K562 (cell line): Measurements from ENCODE around the gene SPATA31C1. TPM values are rescaled to one million over a fixed set of nuclear protein-coding genes. Genes with fewer than 3 reads are reported as not detected.

Experiments
- ATAC-seq: fragments of 200-7000 bp; cut with Tn5 transposase; 3 replicates; pipeline ENCODE4 v1.9.1; 2020; ENCODE audit warnings: moderate library complexity
- BruUV-seq: library from RNA; stranded (reverse); fragments of 400-500 nt; replicated peaks from 2 replicates; lab custom pipeline; 2021; lab: Mats Ljungman, UMichigan
- CTCF ChIA-PET: fragments of 300-600 bp; formaldehyde crosslinking; extraction: SDS; loops from one replicate; lab custom pipeline; 2021; ENCODE audit warnings: low intra/inter-chr PET ratio; lab: Yijun Ruan, JAX
- POLR2A ChIA-PET: fragments of 300-600, 350-650 bp; sonication (Branson Sonifier 250); formaldehyde crosslinking; extraction: SDS; loops from one replicate; lab custom pipeline; 2021; ENCODE audit warnings: antibody characterized with exemption, inconsistent platforms; lab: Yijun Ruan, JAX
- DNase-seq, 4 experiments: peaks; one replicate each; pipeline versions ENCODE4 v3.0.0 to v3.0.0-alpha.2; 2011 to 2018; ENCODE audit warnings: low spot score in 3 of 4, mixed read lengths in 3 of 4; ENCODE audit errors: extremely low read depth in 1 of 4
- FAIRE-seq: peaks from 2 replicates; lab custom pipeline; 2011; peaks lifted over from hg19 to GRCh38; lab: Jason Lieb, UNC
- H2AFZ ChIP-seq: 2 replicates; pipeline ENCODE4 v1.6.0; 2011; ENCODE audit warnings: low read depth, low read length, control low read depth, inconsistent platforms
- H3K27ac ChIP-seq: fragments of 200-600 bp; 3 replicates; pipeline ENCODE4 v1.8.0; 2011; ENCODE audit warnings: low read depth, mild to moderate bottlenecking, control low read depth, inconsistent platforms, low read length, moderate library complexity, mixed read lengths; ENCODE audit errors: extremely low read depth
- H3K27me3 ChIP-seq, 2 experiments: fragments of 300-600 bp in 1 of 2; 2 replicates in 1 of 2; 3 replicates in 1 of 2; pipeline versions ENCODE4 v1.6.0 to v1.8.0; 2011; ENCODE audit warnings: inconsistent platforms in 2 of 2, low read length in 2 of 2, mild to moderate bottlenecking in 1 of 2, mixed read lengths in 1 of 2, moderate library complexity in 1 of 2; ENCODE audit not compliant: control insufficient read depth in 2 of 2, insufficient read depth in 2 of 2
- H3K36me3 ChIP-seq: fragments of 300-600 bp; 3 replicates; pipeline ENCODE4 v1.8.0; 2011; ENCODE audit warnings: mild to moderate bottlenecking, low read length, inconsistent platforms; ENCODE audit not compliant: control insufficient read depth, insufficient read depth
- H3K4me1 ChIP-seq, 2 experiments: fragments of 200-600 bp in 1 of 2; replicated peaks in 1 of 2; 2 replicates in 1 of 2; 3 replicates in 1 of 2; pipeline versions ENCODE4 v1.5.1 to v1.8.0; 2011; ENCODE audit warnings: inconsistent platforms in 2 of 2, low read length in 2 of 2, mild to moderate bottlenecking in 1 of 2, mixed read lengths in 1 of 2, moderate library complexity in 1 of 2; ENCODE audit not compliant: control insufficient read depth in 2 of 2, insufficient read depth in 2 of 2
- H3K4me2 ChIP-seq: 2 replicates; pipeline ENCODE4 v1.6.1; 2011; ENCODE audit warnings: low read length, control low read depth, inconsistent platforms, mixed read lengths; ENCODE audit not compliant: insufficient read depth
- H3K4me3 ChIP-seq: fragments of 200-600 bp; sonication (generic), shearing (Covaris generic); 2 replicates; pipeline ENCODE4 v1.5.1; 2016; ENCODE audit warnings: control low read depth, inconsistent platforms
- H3K79me2 ChIP-seq: fragments of 200-600 bp; 3 replicates; pipeline ENCODE4 v1.8.0; 2011; ENCODE audit warnings: low read length, inconsistent platforms; ENCODE audit not compliant: control insufficient read depth, insufficient read depth
- H3K9ac ChIP-seq, 2 experiments: 2 replicates each; pipeline versions ENCODE4 v1.6.0 to v1.6.1; 2011; ENCODE audit warnings: low read depth in 2 of 2, low read length in 2 of 2, control low read depth in 1 of 2, inconsistent platforms in 1 of 2, mild to moderate bottlenecking in 1 of 2, mixed read lengths in 1 of 2; ENCODE audit not compliant: insufficient read depth in 1 of 2
- H3K9me1 ChIP-seq: one replicate; pipeline ENCODE4 v1.6.0; 2011; ENCODE audit warnings: inconsistent platforms, mild to moderate bottlenecking, low read length, moderate library complexity; ENCODE audit not compliant: control insufficient read depth, insufficient read depth
- H3K9me3 ChIP-seq: replicated peaks from 2 replicates; pipeline ENCODE4 v1.5.1; 2011; ENCODE audit warnings: low read depth, low read length, inconsistent platforms; ENCODE audit not compliant: control insufficient read depth, insufficient read depth
- H4K20me1 ChIP-seq: replicated peaks from 2 replicates; pipeline ENCODE4 v1.6.1; 2011; ENCODE audit warnings: low read length, inconsistent platforms, mixed read lengths; ENCODE audit not compliant: control insufficient read depth, insufficient read depth
- CBFB ChIP-seq: sonication (generic); formaldehyde crosslinking; IDR thresholded peaks from 2 replicates; pipeline ENCODE4 v1.4.0; 2020; ENCODE audit warnings: mild to moderate bottlenecking, missing genetic modification reagents
- CC2D1A ChIP-seq: fragments of 450-650 bp; IDR thresholded peaks from 2 replicates; pipeline ENCODE4 v1.6.1; 2017; ENCODE audit warnings: mild to moderate bottlenecking
- CHD4 ChIP-seq: fragments of 200-600 bp; sonication (generic); IDR thresholded peaks from 3 replicates; pipeline ENCODE4 v1.6.1; 2012; ENCODE audit warnings: low read depth, mild to moderate bottlenecking, mixed read lengths, low read length, inconsistent platforms; ENCODE audit not compliant: insufficient read depth, insufficient replicate concordance, poor library complexity, severe bottlenecking
- EWSR1 ChIP-seq: fragments of 450-650 bp; IDR thresholded peaks from 2 replicates; pipeline ENCODE4 v1.6.1; 2018; ENCODE audit warnings: borderline replicate concordance, mild to moderate bottlenecking, low read depth, moderate library complexity; ENCODE audit not compliant: partially characterized antibody
- SMC3 ChIP-seq: conservative IDR thresholded peaks from 2 replicates; pipeline ENCODE4 v1.6.1; 2011; ENCODE audit warnings: low read depth, low read length, improper control_type of control experiment; ENCODE audit not compliant: insufficient read depth
- ZNF3 ChIP-seq: fragments of 250-450 bp; sonication (Bioruptor Pico); IDR thresholded peaks from 2 replicates; pipeline ENCODE4 v1.5.0; 2021; ENCODE audit warnings: mild to moderate bottlenecking, moderate library complexity
- in situ Hi-C: fragments of 300-500 bp; cut with MboI; formaldehyde crosslinking; loops from 4 replicates; pipeline ENCODE4 v1.15.0; 2018; ENCODE audit warnings: inconsistent platforms, mixed read lengths
- intact Hi-C: fragments of 100-400 bp; cut with micrococcal nuclease; formaldehyde crosslinking; loops from 2 replicates; pipeline ENCODE4 v1.14.2; 2022
- polyA plus RNA-seq, 8 experiments: library from polyadenylated mRNA; depleted of rRNA in 4 of 8; stranded (reverse) in 5 of 8; unstranded in 3 of 8; fragments of >200 nt; fragmentation: Nextera tagmentation in 2 of 8; fragmentation: Illumina TruSeq in 1 of 8; extraction: Ambion mirVana in 2 of 8; extraction: Trizol in 1 of 8; gene quantifications; 2 replicates each; pipeline versions ENCODE4 v1.2.1 to v1.2.3, GENCODE V29; 2011 to 2014; ENCODE audit warnings: inconsistent platforms in 1 of 8, missing spikeins in 1 of 8
- total RNA-seq, 7 experiments: library from RNA; depleted of rRNA in 6 of 7; stranded (reverse); fragments of >200 nt in 6 of 7; fragmentation: Illumina TruSeq in 2 of 7; extraction: Trizol in 2 of 7; gene quantifications; 2 replicates each; pipeline versions ENCODE4 v1.2.1 to v1.2.3, GENCODE V29; 2011 to 2021; ENCODE audit warnings: low replicate concordance in 1 of 7

Gene SPATA31C1
- total and polyA plus RNA-seq, 9 of the 15 experiments (the other 6 are each of a cell fraction or from before 2014, with no cell fraction given), result 0.03 to 0.15 (median 0.05) TPM; not detected in 3

DNA sequence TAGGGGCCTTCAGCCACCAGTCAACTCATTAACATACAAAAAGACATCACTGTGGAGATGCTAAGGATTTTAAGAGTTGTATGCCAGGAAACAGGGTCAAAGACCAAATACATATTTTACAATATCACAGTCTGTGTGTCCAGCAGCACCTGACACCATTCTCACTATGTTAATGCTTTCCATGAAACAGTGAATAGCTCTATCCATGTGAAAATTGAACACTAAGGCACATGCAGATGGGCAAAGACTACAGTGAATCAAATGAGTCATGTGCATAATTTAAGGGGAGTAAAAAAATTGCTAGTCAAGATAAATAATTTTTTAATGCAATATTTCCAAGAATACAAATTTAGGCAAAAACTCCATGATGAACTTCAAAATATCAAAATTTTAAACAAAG is 42.7 kb upstream of the SPATA31C1 start:
- no peaks in the 10 kb centered on the region for H3K79me2 ChIP-seq
- CTCF ChIA-PET, result no interaction called here
- H3K9me3 ChIP-seq, result no peaks in the 10 kb centered on the region
- DNase-seq (no peak), ATAC-seq (no peak), FAIRE-seq (no peak)
- BruUV-seq, result no TSS peak
- H3K27me3 ChIP-seq, result peaks cover 0 to 9% of the 10 kb centered on the region in 2 experiments; a peak in 2 of 5 replicates
- H4K20me1 ChIP-seq, result no peaks in the 10 kb centered on the region
- TF ChIP-seq CC2D1A, result no peak
- no peak for TF ChIP-seq EWSR1
- no peak for TF ChIP-seq ZNF3 (CRISPR knock-in tag)
- no peak for TF ChIP-seq CHD4
- no peak for TF ChIP-seq CBFB (CRISPR knock-in tag)
- no peak for TF ChIP-seq SMC3
- peaks cover 0 to 4% of the 10 kb centered on the region in 2 experiments; a peak in 3 of 5 replicates for H3K4me1 ChIP-seq
- no peak overlapping the region for H2AFZ ChIP-seq
- no peaks in the 10 kb centered on the region for H3K9me1 ChIP-seq
- no peaks in the 10 kb centered on the region for H3K36me3 ChIP-seq
- no peak overlapping the region for H3K27ac ChIP-seq
- no peak overlapping the region for H3K4me3 ChIP-seq
- in situ Hi-C loops (no loop called here), intact Hi-C loops (no loop called here)
- H3K4me2 ChIP-seq, result no peak overlapping the region
- POLR2A ChIA-PET, result interaction anchor here (1.4 kb wide), 1 partner anchor 9 kb away, joined by 3 read pairs; no protein-coding TSS in a partner anchor
- no peak overlapping the region for H3K9ac ChIP-seq
